ENCODE results near the gene MBP.

The MBP gene

DNA sequence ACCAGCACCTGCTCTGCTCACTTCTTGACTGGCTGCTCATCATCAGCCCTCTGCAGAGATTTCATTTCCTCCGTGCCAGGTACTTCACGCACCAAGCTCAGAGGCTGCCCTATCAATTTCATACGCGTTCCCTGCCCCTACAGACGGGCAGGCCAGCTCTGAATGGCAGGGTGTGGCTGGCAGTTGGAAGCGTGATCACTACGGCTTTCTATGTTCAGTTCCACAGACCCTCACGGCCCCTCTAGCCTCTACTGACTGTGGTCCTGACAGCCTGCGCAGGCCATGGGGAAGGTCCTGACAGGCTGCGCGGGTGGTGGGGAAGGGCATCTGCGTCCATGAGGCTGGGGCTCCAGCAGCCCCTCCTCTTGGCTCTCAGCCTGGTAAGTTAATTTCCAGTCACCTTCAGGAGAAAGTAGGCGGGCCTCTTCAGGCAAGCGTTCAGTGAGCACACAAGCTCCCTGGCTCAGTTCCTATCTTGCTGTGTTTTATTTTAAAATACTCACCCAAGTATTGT lies 155.4 kb downstream of the MBP start:
- Histone ChIP-seq H3K4me3 (no peak overlapping the region), H3K27ac (no peak overlapping the region), H3K4me1 (no peaks in the 10 kb centered on the region), H3K9me3 (no peaks in the 10 kb centered on the region), H3K36me3 (peaks cover 0 to 18% (median 0%) of the 10 kb centered on the region in 3 donors), H3K27me3 (no peaks in the 10 kb centered on the region)
- intact Hi-C loops (cut with DNase I; ENCODE audit: low total_unique reads): no loop called here
- TF ChIP-seq, protein P1, sequence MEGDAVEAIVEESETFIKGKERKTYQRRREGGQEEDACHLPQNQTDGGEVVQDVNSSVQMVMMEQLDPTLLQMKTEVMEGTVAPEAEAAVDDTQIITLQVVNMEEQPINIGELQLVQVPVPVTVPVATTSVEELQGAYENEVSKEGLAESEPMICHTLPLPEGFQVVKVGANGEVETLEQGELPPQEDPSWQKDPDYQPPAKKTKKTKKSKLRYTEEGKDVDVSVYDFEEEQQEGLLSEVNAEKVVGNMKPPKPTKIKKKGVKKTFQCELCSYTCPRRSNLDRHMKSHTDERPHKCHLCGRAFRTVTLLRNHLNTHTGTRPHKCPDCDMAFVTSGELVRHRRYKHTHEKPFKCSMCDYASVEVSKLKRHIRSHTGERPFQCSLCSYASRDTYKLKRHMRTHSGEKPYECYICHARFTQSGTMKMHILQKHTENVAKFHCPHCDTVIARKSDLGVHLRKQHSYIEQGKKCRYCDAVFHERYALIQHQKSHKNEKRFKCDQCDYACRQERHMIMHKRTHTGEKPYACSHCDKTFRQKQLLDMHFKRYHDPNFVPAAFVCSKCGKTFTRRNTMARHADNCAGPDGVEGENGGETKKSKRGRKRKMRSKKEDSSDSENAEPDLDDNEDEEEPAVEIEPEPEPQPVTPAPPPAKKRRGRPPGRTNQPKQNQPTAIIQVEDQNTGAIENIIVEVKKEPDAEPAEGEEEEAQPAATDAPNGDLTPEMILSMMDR (IDR thresholded peaks at IDR 0.05): no peak
- no peak for DNase-seq

DNA sequence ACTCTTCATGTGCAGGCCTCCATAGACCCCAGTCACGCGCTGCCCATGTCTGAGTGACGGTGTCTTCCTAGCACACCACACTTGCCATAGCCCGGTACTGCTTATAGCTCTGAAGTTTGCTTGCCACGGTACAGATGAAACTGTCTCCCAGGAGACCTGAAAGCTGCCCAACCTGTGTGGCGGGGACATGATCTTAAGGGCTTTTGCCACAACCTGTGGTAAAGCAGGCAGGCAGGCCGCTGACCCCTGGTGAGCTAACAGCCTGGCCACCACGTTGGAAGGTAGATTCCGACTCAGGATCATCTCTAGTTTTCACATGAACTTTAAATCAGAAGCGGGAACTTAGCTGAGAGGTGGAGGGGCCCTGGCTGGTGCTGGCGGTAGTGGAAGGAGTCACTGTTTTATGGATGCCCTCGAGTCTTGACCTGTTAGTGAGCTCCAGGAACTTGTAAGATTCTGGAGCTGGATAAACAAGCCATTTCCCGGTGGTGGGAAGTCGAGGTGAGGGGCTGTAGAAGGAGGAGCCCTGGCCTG lies 156.9 kb downstream of the MBP start:
- Histone ChIP-seq H3K4me3 (no peak overlapping the region), H3K27ac (no peak overlapping the region), H3K4me1 (no peaks in the 10 kb centered on the region), H3K27me3 (no peaks in the 10 kb centered on the region), H3K9me3 (no peaks in the 10 kb centered on the region), H3K36me3 (peaks cover 0 to 18% (median 0%) of the 10 kb centered on the region in 3 donors)
- intact Hi-C loops (cut with DNase I; ENCODE audit: low total_unique reads): no loop called here
- TF ChIP-seq, protein P1 (IDR thresholded peaks at IDR 0.05): no peak
- DNase-seq: no peak

GRCh38 chr18:76974386-76974785 lies 158.2 kb downstream of the MBP start:
- Histone ChIP-seq H3K9me3 (no peaks in the 10 kb centered on the region), H3K27me3 (no peaks in the 10 kb centered on the region), H3K36me3 (peaks cover 0 to 15% (median 0%) of the 10 kb centered on the region in 3 donors), H3K4me3 (no peak overlapping the region), H3K27ac (no peak overlapping the region), H3K4me1 (no peaks in the 10 kb centered on the region)
- intact Hi-C loops (cut with DNase I; ENCODE audit: low total_unique reads): no loop called here
- TF ChIP-seq, protein P1 (IDR thresholded peaks at IDR 0.05): no peak
- no peak for DNase-seq

DNA sequence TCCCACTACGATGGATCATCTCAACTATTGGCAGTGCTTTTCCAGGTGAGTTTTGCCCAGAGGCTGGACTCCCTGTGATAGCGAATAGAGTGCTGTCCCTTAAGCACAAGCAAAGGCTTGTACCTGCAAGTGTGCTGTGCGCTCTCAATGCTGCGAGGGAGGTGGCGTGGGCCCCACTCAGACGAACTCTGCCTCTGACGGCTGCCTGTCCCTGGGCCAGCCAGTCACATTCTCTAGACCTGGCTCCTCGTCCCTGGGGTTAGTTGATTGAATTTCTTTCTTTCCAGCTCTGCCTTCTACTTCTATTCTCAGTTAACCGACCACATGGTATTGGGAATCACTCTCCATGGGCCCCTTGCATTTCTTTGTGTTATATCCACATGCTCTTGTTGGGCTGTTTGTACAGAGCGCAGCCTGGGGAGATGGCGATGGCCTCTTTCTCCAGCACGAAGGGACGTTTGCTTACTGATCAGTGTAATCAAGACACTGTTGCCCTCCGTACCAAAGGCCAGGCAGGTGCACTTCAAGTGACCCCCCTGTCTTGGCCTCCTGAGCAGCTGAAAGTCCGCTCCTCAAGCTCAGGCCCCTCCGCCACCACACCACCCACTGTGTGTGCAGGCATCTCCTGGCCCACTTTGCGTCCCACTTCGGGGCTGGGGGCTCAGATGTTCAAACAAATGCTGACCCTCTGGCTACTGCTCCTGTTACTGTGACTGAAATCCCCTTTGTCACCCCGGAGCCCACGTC lies 158.9 kb downstream of the MBP start:
- H3K36me3 ChIP-seq: peaks cover 0 to 18% (median 3%) of the 10 kb centered on the region in 3 donors
- H3K9me3 ChIP-seq: no peaks in the 10 kb centered on the region
- H3K4me1 ChIP-seq: no peaks in the 10 kb centered on the region
- no peaks in the 10 kb centered on the region for H3K27me3 ChIP-seq
- no peak for DNase-seq
- no peak overlapping the region for H3K4me3 ChIP-seq
- TF ChIP-seq, protein P1 (IDR thresholded peaks at IDR 0.05): no peak
- intact Hi-C loops (cut with DNase I; ENCODE audit: low total_unique reads): no loop called here
- H3K27ac ChIP-seq: no peak overlapping the region

GRCh38 chr18:76972846-76973519 lies 159.6 kb downstream of the MBP start:
- no peak for DNase-seq
- no peaks in the 10 kb centered on the region for H3K9me3 ChIP-seq
- no peaks in the 10 kb centered on the region for H3K4me1 ChIP-seq
- no peaks in the 10 kb centered on the region for H3K27me3 ChIP-seq
- TF ChIP-seq, protein P1 (IDR thresholded peaks at IDR 0.05): no peak
- intact Hi-C loops (cut with DNase I; ENCODE audit: low total_unique reads): no loop called here
- H3K27ac ChIP-seq: no peak overlapping the region
- no peak overlapping the region for H3K4me3 ChIP-seq
- peaks cover 0 to 22% (median 5%) of the 10 kb centered on the region in 3 donors for H3K36me3 ChIP-seq
